Progenitor cell of endocrine pancreas (in vitro differentiated cells): ENCODE measurements around the gene CELA3B. TPM values are rescaled to one million over a fixed set of nuclear protein-coding genes. Genes with fewer than 3 reads are reported as not detected.
A peak's percentile ranks its signal among the peaks of the same experiment; 100 is the strongest.

Experiments
- DNase-seq: peaks from one replicate; pipeline ENCODE4 v3.0.0; 2021; ENCODE audit warnings: low spot score; ENCODE audit not compliant: unreplicated experiment
- H3K27ac Mint-ChIP-seq: 2 replicates; pipeline ENCODE4 v1.8.0; 2021; ENCODE audit warnings: mild to moderate bottlenecking, moderate library complexity, mixed read lengths
- H3K27me3 Mint-ChIP-seq: 2 replicates; pipeline ENCODE4 v1.8.0; 2021; ENCODE audit warnings: mixed read lengths
- H3K36me3 Mint-ChIP-seq: 2 replicates; pipeline ENCODE4 v1.8.0; 2022; ENCODE audit warnings: mixed read lengths; ENCODE audit not compliant: insufficient read depth
- H3K4me1 Mint-ChIP-seq: 2 replicates; pipeline ENCODE4 v1.8.0; 2021; ENCODE audit warnings: low read depth, mixed read lengths
- H3K4me3 Mint-ChIP-seq: 2 replicates; pipeline ENCODE4 v1.8.0; 2021; ENCODE audit warnings: low read depth, mild to moderate bottlenecking, moderate library complexity, mixed read lengths
- H3K9me3 Mint-ChIP-seq: 2 replicates; pipeline ENCODE4 v1.8.0; 2021; ENCODE audit warnings: low read depth, mixed read lengths
- CTCF ChIP-seq: fragments of 200-600 bp; sonication (generic); IDR thresholded peaks from one replicate; pipeline ENCODE4 v1.5.0; 2021; ENCODE audit warnings: antibody characterized with exemption, mild to moderate bottlenecking; ENCODE audit not compliant: unreplicated experiment
- total RNA-seq: library from RNA; stranded (reverse); gene quantifications from 2 replicates; pipeline ENCODE4 v1.2.1, GENCODE V29; 2021

CELA3B gene
- total RNA-seq, 1 donor from 2014 or later = not detected

GRCh38 chr1:21951226-21951870 lies 25.5 kb upstream of the CELA3B start:
- DNase-seq = no peak
- no peak overlapping the region for H3K27ac Mint-ChIP-seq
- peaks cover 7% of the 10 kb centered on the region for H3K4me1 Mint-ChIP-seq

GRCh38 chr1:21952786-21953520 lies 23.9 kb upstream of the CELA3B start:
- no peaks in the 10 kb centered on the region for H3K36me3 Mint-ChIP-seq
- no peak overlapping the region for H3K4me3 Mint-ChIP-seq
- peaks cover 14% of the 10 kb centered on the region for H3K4me1 Mint-ChIP-seq
- TF ChIP-seq CTCF = peak; percentile 29
- no peak for DNase-seq
- H3K27ac Mint-ChIP-seq = no peak overlapping the region
- H3K9me3 Mint-ChIP-seq = no peaks in the 10 kb centered on the region
- H3K27me3 Mint-ChIP-seq = no peaks in the 10 kb centered on the region

More at GRCh38 chr1:21951226-21951870, 25.5 kb upstream of the CELA3B start:
- Mint-ChIP-seq H3K4me3 (no peak overlapping the region), H3K36me3 (no peaks in the 10 kb centered on the region), H3K27me3 (no peaks in the 10 kb centered on the region), H3K9me3 (no peaks in the 10 kb centered on the region)
- TF ChIP-seq CTCF = no peak

DNA sequence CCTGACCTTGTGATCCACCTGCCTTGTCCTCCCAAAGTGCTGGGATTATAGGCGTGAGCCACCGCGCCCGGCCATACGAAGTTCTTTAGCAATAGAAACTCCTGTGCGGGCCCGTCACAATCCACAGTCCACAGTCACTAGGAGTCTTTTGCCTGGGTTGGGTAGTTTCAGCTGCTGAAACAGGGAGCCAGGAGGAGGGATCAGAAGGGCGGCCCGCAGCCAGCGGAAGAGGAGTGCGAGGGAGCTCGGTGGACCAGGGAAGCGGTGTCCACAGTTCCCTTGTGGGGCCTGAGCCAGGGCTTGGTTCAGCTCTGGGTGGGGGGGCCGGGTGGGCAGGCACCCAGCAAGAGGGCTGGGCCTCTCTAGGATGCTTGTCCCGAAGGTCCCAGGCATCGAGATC lies 21.8 kb upstream of the CELA3B start:
- H3K36me3 Mint-ChIP-seq = no peaks in the 10 kb centered on the region
- H3K27ac Mint-ChIP-seq = no peak overlapping the region

GRCh38 chr1:21955501-21956281 lies 21.1 kb upstream of the CELA3B start:
- Mint-ChIP-seq H3K9me3 (no peaks in the 10 kb centered on the region), H3K4me3 (no peak overlapping the region), H3K36me3 (no peaks in the 10 kb centered on the region), H3K27me3 (no peaks in the 10 kb centered on the region), H3K4me1 (peaks cover 19% of the 10 kb centered on the region), H3K27ac (no peak overlapping the region)
- DNase-seq = no peak
- TF ChIP-seq CTCF = no peak

More for the DNA sequence above, 21.8 kb upstream of the CELA3B start:
- H3K9me3 Mint-ChIP-seq = no peaks in the 10 kb centered on the region
- DNase-seq = no peak
- TF ChIP-seq CTCF = no peak
- H3K4me1 Mint-ChIP-seq = peaks cover 19% of the 10 kb centered on the region
- no peaks in the 10 kb centered on the region for H3K27me3 Mint-ChIP-seq
- H3K4me3 Mint-ChIP-seq = no peak overlapping the region

DNA sequence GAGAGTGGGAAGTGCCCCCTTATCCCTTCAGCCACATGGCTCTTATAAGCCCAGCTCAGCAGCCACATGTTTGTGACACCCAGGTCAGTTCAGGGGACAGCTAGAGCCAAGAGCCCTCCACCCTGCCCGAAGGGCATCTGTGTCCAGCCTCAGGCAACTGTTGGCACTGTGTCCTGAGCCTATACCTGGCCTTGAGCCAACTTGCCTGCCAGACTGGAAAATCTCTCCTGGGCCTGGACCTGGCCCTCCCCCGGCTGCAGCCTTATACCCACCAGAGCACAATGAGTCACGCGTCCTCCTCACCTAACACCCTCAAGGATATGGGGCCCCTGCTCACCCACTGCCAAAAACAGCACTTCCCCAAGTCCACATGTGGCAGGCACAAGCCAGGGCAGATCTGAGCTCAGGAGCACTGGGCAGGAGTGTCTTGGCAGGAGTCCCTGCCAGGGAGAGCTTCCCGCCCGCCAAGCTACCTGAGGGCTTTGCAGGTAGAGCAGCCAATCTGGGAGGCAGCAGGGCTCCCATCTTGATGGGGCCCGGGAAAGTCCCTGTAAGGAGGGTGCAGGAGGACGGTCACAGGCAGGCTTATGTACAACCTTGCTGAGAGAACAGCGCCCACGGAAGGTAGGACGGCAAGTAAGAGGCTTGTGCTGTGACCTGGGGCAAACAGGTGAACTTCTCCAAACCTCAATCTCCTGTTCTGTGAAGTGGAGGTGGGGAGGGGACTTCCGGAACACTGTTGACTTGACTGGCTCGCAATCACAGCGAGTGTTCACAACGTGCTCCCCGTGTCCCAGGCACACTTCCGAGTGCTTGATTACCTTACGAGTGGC lies 19.9 kb upstream of the CELA3B start:
- peak overlapping the region; percentile 56 for H3K27ac Mint-ChIP-seq
- no peaks in the 10 kb centered on the region for H3K27me3 Mint-ChIP-seq
- no peak for TF ChIP-seq CTCF
- no peaks in the 10 kb centered on the region for H3K9me3 Mint-ChIP-seq
- no peak overlapping the region for H3K4me3 Mint-ChIP-seq
- no peaks in the 10 kb centered on the region for H3K36me3 Mint-ChIP-seq
- peaks cover 19% of the 10 kb centered on the region for H3K4me1 Mint-ChIP-seq
- no peak for DNase-seq
